Fibroblast of lung (primary cell): Measurements from ENCODE around the gene AP3S1. TPM values are rescaled to one million over a fixed set of nuclear protein-coding genes. Genes with fewer than 3 reads are reported as not detected.

Experiments used
- DNase-seq, 2 donors: peaks; one replicate each; pipeline versions ENCODE4 v3.0.0 to v3.0.0-alpha.2; 2010; ENCODE audit warnings: low read depth in 2 of 2
- H2AFZ ChIP-seq: 2 replicates; pipeline ENCODE4 v1.5.1; 2012; ENCODE audit warnings: low read length, control low read depth, inconsistent platforms
- H3K27ac ChIP-seq: 2 replicates; pipeline ENCODE4 v1.5.1; 2011; ENCODE audit warnings: low read length, control low read depth; ENCODE audit not compliant: insufficient read depth
- H3K27me3 ChIP-seq: 2 replicates; pipeline ENCODE4 v1.5.1; 2011; ENCODE audit warnings: mild to moderate bottlenecking, low read length; ENCODE audit not compliant: control insufficient read depth, insufficient read depth
- H3K36me3 ChIP-seq: 2 replicates; pipeline ENCODE4 v1.5.1; 2011; ENCODE audit warnings: low read length; ENCODE audit not compliant: control insufficient read depth, insufficient read depth
- H3K4me1 ChIP-seq: 2 replicates; pipeline ENCODE4 v1.5.1; 2011; ENCODE audit warnings: low read length; ENCODE audit not compliant: control insufficient read depth, insufficient read depth; ENCODE audit errors: extremely low read depth
- H3K4me2 ChIP-seq: 2 replicates; pipeline ENCODE4 v1.5.1; 2011; ENCODE audit warnings: low read length, control low read depth; ENCODE audit not compliant: insufficient read depth; ENCODE audit errors: extremely low read depth
- H3K4me3 ChIP-seq, 4 experiments: fragments of 200-600 bp in 1 of 4; sonication (generic) in 1 of 4; replicated peaks in 1 of 4; 2 replicates each; pipeline ENCODE4 v1.5.1; 2011 to 2016; ENCODE audit warnings: low read length in 4 of 4, low read depth in 3 of 4, mild to moderate bottlenecking in 3 of 4, control low read depth in 2 of 4, inconsistent platforms in 1 of 4, mixed read lengths in 1 of 4; ENCODE audit not compliant: insufficient read depth in 1 of 4; ENCODE audit errors: control extremely low read depth in 1 of 4
- H3K79me2 ChIP-seq: 2 replicates; pipeline ENCODE4 v1.5.1; 2012; ENCODE audit warnings: mild to moderate bottlenecking, low read length, inconsistent platforms; ENCODE audit not compliant: control insufficient read depth, insufficient read depth
- H3K9ac ChIP-seq: 2 replicates; pipeline ENCODE4 v1.5.1; 2011; ENCODE audit warnings: mild to moderate bottlenecking, low read length, control low read depth; ENCODE audit not compliant: insufficient read depth
- H3K9me3 ChIP-seq: 2 replicates; pipeline ENCODE4 v1.5.1; 2012; ENCODE audit warnings: low read depth, low read length; ENCODE audit not compliant: control insufficient read depth, insufficient read depth
- H4K20me1 ChIP-seq: 2 replicates; pipeline ENCODE4 v1.5.1; 2011; ENCODE audit warnings: low read length; ENCODE audit not compliant: control insufficient read depth, insufficient read depth; ENCODE audit errors: extremely low read depth
- CTCF ChIP-seq, 2 donors: IDR thresholded peaks in 1 of 2; conservative IDR thresholded peaks in 1 of 2; 1 replicate in 1 of 2; 2 replicates in 1 of 2; pipeline ENCODE4 v1.5.1; 2011 to 2012; ENCODE audit warnings: low read length in 2 of 2, control low read depth in 1 of 2, inconsistent platforms in 1 of 2, low read depth in 1 of 2, mild to moderate bottlenecking in 1 of 2
- EZH2 ChIP-seq: IDR thresholded peaks from 2 replicates; pipeline ENCODE4 v1.5.1; 2012; ENCODE audit warnings: low read length, control low read depth, mild to moderate bottlenecking; ENCODE audit errors: missing control alignments
- polyA plus RNA-seq, 2 donors: library from polyadenylated mRNA; depleted of rRNA in 1 of 2; stranded (reverse) in 1 of 2; unstranded in 1 of 2; fragments of >200 nt; gene quantifications; 2 replicates each; pipeline ENCODE4 v1.2.1, GENCODE V29; 2011 to 2012; ENCODE audit warnings: missing spikeins in 1 of 2
- total RNA-seq: library from RNA; depleted of rRNA; stranded (reverse); fragments of >200 nt; gene quantifications from 2 replicates; pipeline ENCODE4 v1.2.1, GENCODE V29; 2014

AP3S1 gene
- total and polyA plus RNA-seq, 2 donors (not counting 1 experiment from before 2014, with no cell fraction given): 86.7 to 165 TPM

- no peak overlapping the region for H3K9ac ChIP-seq
- no peaks in the 10 kb centered on the region for H3K9me3 ChIP-seq
- no peak overlapping the region for H2AFZ ChIP-seq
- H3K36me3 ChIP-seq: no peaks in the 10 kb centered on the region
- no peak overlapping the region for H3K4me2 ChIP-seq
- peak in 1 of 2 donors; percentile 61 for DNase-seq
- H3K79me2 ChIP-seq: peaks cover 2% of the 10 kb centered on the region
- H3K27ac ChIP-seq: no peak overlapping the region
- H3K4me1 ChIP-seq: no peaks in the 10 kb centered on the region
- no peaks in the 10 kb centered on the region for H4K20me1 ChIP-seq
- H3K27me3 ChIP-seq: no peaks in the 10 kb centered on the region
- no peak for TF ChIP-seq EZH2
- no peak overlapping the region for H3K4me3 ChIP-seq
Measured at GRCh38 chr5:115869256-115869795, 27.6 kb downstream of the AP3S1 start.

- Histone ChIP-seq H3K4me3 (no peak overlapping the region), H3K27ac (no peak overlapping the region), H4K20me1 (no peaks in the 10 kb centered on the region), H2AFZ (no peak overlapping the region), H3K36me3 (no peaks in the 10 kb centered on the region), H3K9ac (no peak overlapping the region), H3K4me1 (no peaks in the 10 kb centered on the region), H3K9me3 (no peaks in the 10 kb centered on the region), H3K79me2 (no peaks in the 10 kb centered on the region), H3K27me3 (no peaks in the 10 kb centered on the region), H3K4me2 (no peak overlapping the region)
- TF ChIP-seq CTCF (conservative IDR thresholded peaks at IDR 0.05 in 1 of 2, IDR thresholded peaks at IDR 0.05 in 1 of 2; ENCODE audit: low read depth in 1 of 2, low read length in 2 of 2) (no peak), EZH2 (no peak)
- no peak for DNase-seq
Measured at GRCh38 chr5:115872447-115872846, 30.7 kb downstream of the AP3S1 start.

GRCh38 chr5:115873392-115873791 is 31.7 kb downstream of the AP3S1 start:
- Histone ChIP-seq H3K4me3 (no peak overlapping the region), H3K79me2 (peaks cover 1% of the 10 kb centered on the region), H4K20me1 (no peaks in the 10 kb centered on the region), H3K36me3 (no peaks in the 10 kb centered on the region), H3K27me3 (no peaks in the 10 kb centered on the region), H3K4me2 (no peak overlapping the region), H2AFZ (no peak overlapping the region), H3K9me3 (no peaks in the 10 kb centered on the region), H3K27ac (no peak overlapping the region), H3K4me1 (no peaks in the 10 kb centered on the region), H3K9ac (no peak overlapping the region)
- TF ChIP-seq CTCF (conservative IDR thresholded peaks at IDR 0.05 in 1 of 2, IDR thresholded peaks at IDR 0.05 in 1 of 2; ENCODE audit: low read depth in 1 of 2, low read length in 2 of 2) (no peak), EZH2 (no peak)
- DNase-seq: peak; percentile 58 to 78
